Measurements from ENCODE around the gene VKORC1. TPM values are rescaled to one million over a fixed set of nuclear protein-coding genes. Genes with fewer than 3 reads are reported as not detected.

The VKORC1 gene
- total and polyA plus RNA-seq, 2 of the 8 experiments (the other 6 are each of a cell fraction or from before 2014, with no cell fraction given), result 84.1 to 483 TPM

- 90% methylated on average over 3 of the region's 3 CpGs; no CpG with 5 or more reads in 1 of the 2 experiments for WGBS, 2 experiments (ENCODE audit: extremely low coverage in 1 of 2, insufficient coverage in 1 of 2, insufficient read length in 1 of 2, insufficient replicate concordance in 2 of 2, low coverage in 1 of 2, low lambda C conversion rate in 2 of 2, missing lambda C conversion rate in 1 of 2)
- no peak overlapping the region for H2BK12ac ChIP-seq (ENCODE audit: low read depth, low read length)
- TF ChIP-seq TBP (IDR thresholded peaks at IDR 0.05; ENCODE audit: low read depth, low read length), result no peak
- no peak for TF ChIP-seq YY1 (IDR thresholded peaks at IDR 0.05; ENCODE audit: low read depth, low read length)
- TF ChIP-seq RBBP5 (IDR thresholded peaks at IDR 0.05; ENCODE audit: borderline replicate concordance, low read depth, low read length), result no peak
- no peak for TF ChIP-seq CREB1 (IDR thresholded peaks at IDR 0.05)
- TF ChIP-seq KDM4A (IDR thresholded peaks at IDR 0.05; ENCODE audit: low read depth, low read length, severe bottlenecking), result no peak
- TF ChIP-seq ASH2L (IDR thresholded peaks at IDR 0.05; ENCODE audit: low read length), result no peak
- no peak for TF ChIP-seq FOSL1 (IDR thresholded peaks at IDR 0.05; ENCODE audit: insufficient read depth, low read depth, low read length)
- TF ChIP-seq POLR2A (IDR thresholded peaks at IDR 0.05; ENCODE audit: control extremely low read depth in 1 of 2, low read depth in 2 of 2, low read length in 2 of 2), result no peak
- no peak for TF ChIP-seq ZNF274 (IDR thresholded peaks at IDR 0.05; ENCODE audit: borderline replicate concordance, extremely low read depth, low read length)
- no peak for TF ChIP-seq SP2 (IDR thresholded peaks at IDR 0.05; ENCODE audit: low read length)
- TF ChIP-seq CBX5 (IDR thresholded peaks at IDR 0.05; ENCODE audit: low read depth, low read length), result no peak
- no peak for TF ChIP-seq KDM5A (IDR thresholded peaks at IDR 0.05; ENCODE audit: low read length)
- no peak for TF ChIP-seq TAF7 (optimal IDR thresholded peaks at IDR 0.05; ENCODE audit: borderline replicate concordance, low read depth, low read length)
- no peak for TF ChIP-seq GABPA (IDR thresholded peaks at IDR 0.05; ENCODE audit: borderline replicate concordance, insufficient read depth, low read length)
- no peak for TF ChIP-seq CEBPB (IDR thresholded peaks at IDR 0.05; ENCODE audit: low read depth, low read length)
- H2BK5ac ChIP-seq (ENCODE audit: low read depth, low read length), result no peak overlapping the region
- no peaks in the 10 kb centered on the region for H3K9me3 ChIP-seq (ENCODE audit: insufficient read depth in 2 of 2, low read depth in 1 of 2, low read length in 1 of 2)
- ChIA-PET CTCF (ENCODE audit: partially characterized antibody) (interaction anchor here (0.7 to 2.0 kb wide), 6 partner anchors 16 to 114 kb away, joined by 3 to 10 read pairs (median 4); partner anchors contain the start of gene HSD3B7), POLR2A (ENCODE audit: partially characterized antibody) (interaction anchor here (1.4 to 1.8 kb wide), 2 partner anchors 14 to 112 kb away, joined by 4 read pairs; no protein-coding TSS in a partner anchor)
- no peak overlapping the region for H3K4me3 ChIP-seq (ENCODE audit: extremely low read depth in 1 of 4, insufficient read depth in 2 of 4, low read depth in 3 of 4, low read length in 4 of 4)
- no peak overlapping the region for H3K4ac ChIP-seq (replicated peaks; ENCODE audit: insufficient read length, low read depth, low read length)
- H2BK15ac ChIP-seq (ENCODE audit: low read length), result no peak overlapping the region
- no peak overlapping the region for H3K27ac ChIP-seq (ENCODE audit: low read depth, low read length)
- no peak overlapping the region for H3K4me2 ChIP-seq (ENCODE audit: insufficient read depth in 1 of 2, low read depth in 2 of 2, low read length in 2 of 2)
- no peak overlapping the region for H2AK5ac ChIP-seq (ENCODE audit: low read depth, low read length)
- no peak overlapping the region for H4K8ac ChIP-seq (ENCODE audit: extremely low read depth, insufficient read depth, low read length)
- H3K23me2 ChIP-seq (ENCODE audit: low read depth, low read length), result peaks cover 1% of the 10 kb centered on the region; the same call in 1 of the 2 replicates
- no peak overlapping the region for H2AFZ ChIP-seq (ENCODE audit: low read length)
- no peak overlapping the region for H3K14ac ChIP-seq (ENCODE audit: insufficient read length)
- H3K9ac ChIP-seq (replicated peaks in 1 of 4; ENCODE audit: extremely low read depth in 1 of 4, low read depth in 3 of 4, low read length in 3 of 4), result no peak overlapping the region
- peaks cover 0 to 11% (median 4%) of the 10 kb centered on the region in 4 experiments; a peak in 4 of 8 replicates for H3K36me3 ChIP-seq (ENCODE audit: control insufficient read depth in 2 of 4, insufficient read depth in 4 of 4, low read length in 3 of 4)
- H3K27me3 ChIP-seq (replicated peaks in 1 of 4; ENCODE audit: control insufficient read depth in 3 of 4, extremely low read depth in 1 of 4, insufficient read depth in 3 of 4, low read length in 3 of 4), result no peaks in the 10 kb centered on the region
- H3K56ac ChIP-seq (replicated peaks; ENCODE audit: insufficient read length, low read depth, low read length), result no peak overlapping the region
- H2BK20ac ChIP-seq (ENCODE audit: low read length), result no peak overlapping the region
- FAIRE-seq (no peak), DNase-seq (ENCODE audit: low read depth in 1 of 2, low spot score in 2 of 2) (no peak)
- H2BK120ac ChIP-seq (replicated peaks; ENCODE audit: low read depth, low read length), result no peak overlapping the region
- H3K18ac ChIP-seq (ENCODE audit: extremely low read depth, low read length), result no peak overlapping the region
- H3K4me1 ChIP-seq (replicated peaks in 1 of 4; ENCODE audit: control insufficient read depth in 3 of 4, insufficient read depth in 4 of 4, low read length in 3 of 4), result peaks cover 0 to 1% (median 0%) of the 10 kb centered on the region in 4 experiments; a peak in 2 of 7 replicates
- no peak overlapping the region for H4K5ac ChIP-seq (ENCODE audit: insufficient read length, low read depth, low read length)
- peaks cover 10 to 50% of the 10 kb centered on the region in 2 experiments for H3K79me2 ChIP-seq (ENCODE audit: control insufficient read depth in 1 of 2, insufficient read depth in 2 of 2, low read length in 2 of 2)
- no peak overlapping the region for H4K91ac ChIP-seq (replicated peaks; ENCODE audit: insufficient read length, low read length)
- no peak overlapping the region for H3K23ac ChIP-seq (ENCODE audit: insufficient read length)
- peaks cover 13% of the 10 kb centered on the region; the same call in 1 of the 2 replicates for H3K79me1 ChIP-seq (ENCODE audit: low read depth, low read length)
- H4K20me1 ChIP-seq (replicated peaks in 1 of 2; ENCODE audit: control insufficient read depth in 1 of 2, insufficient read depth in 2 of 2, low read length in 2 of 2), result peaks cover 0 to 12% of the 10 kb centered on the region in 2 experiments
Observed at GRCh38 chr16:31067342-31067741, 27.3 kb downstream of the VKORC1 start.
